Neutrophil (primary cell): ENCODE results near the gene NTRK1.

Source experiments
- H3K27ac ChIP-seq: fragments of 200-600 bp; sonication (generic); 2 replicates; pipeline ENCODE4 v1.5.1; 2016; ENCODE audit warnings: mild to moderate bottlenecking, moderate library complexity
- H3K27me3 ChIP-seq: fragments of 200-600 bp; sonication (generic); 2 replicates; pipeline ENCODE4 v1.6.0; 2016; ENCODE audit warnings: mild to moderate bottlenecking
- H3K36me3 ChIP-seq: fragments of 200-600 bp; sonication (generic); 2 replicates; pipeline ENCODE4 v1.5.1; 2017
- H3K4me1 ChIP-seq, 2 experiments: fragments of 200-600 bp in 1 of 2; sonication (generic) in 1 of 2; 1 replicate in 1 of 2; 2 replicates in 1 of 2; pipeline versions ENCODE4 v1.5.1 to v1.6.1; 2013 to 2016; ENCODE audit warnings: low read depth in 1 of 2, low read length in 1 of 2, mild to moderate bottlenecking in 1 of 2, moderate library complexity in 1 of 2; ENCODE audit not compliant: control insufficient read depth in 1 of 2, insufficient read depth in 1 of 2
- H3K4me3 ChIP-seq, 2 experiments: fragments of 200-600 bp in 1 of 2; sonication (generic) in 1 of 2; 1 replicate in 1 of 2; 2 replicates in 1 of 2; pipeline ENCODE4 v1.5.1; 2013 to 2016; ENCODE audit warnings: low read depth in 1 of 2, low read length in 1 of 2, mild to moderate bottlenecking in 1 of 2, moderate library complexity in 1 of 2
- H3K9me3 ChIP-seq: fragments of 200-600 bp; sonication (generic); 2 replicates; pipeline ENCODE4 v1.5.1; 2016
- CTCF ChIP-seq: fragments of 200-600 bp; sonication (generic); IDR thresholded peaks from 2 replicates; pipeline ENCODE4 v1.5.1; 2016; ENCODE audit warnings: antibody characterized with exemption

Gene NTRK1

GRCh38 chr1:156858959-156859522 lies 1.6 kb upstream of the NTRK1 start, which contains the start of gene INSRR:
INSRR (minus strand) TSS chr1:156859117; CDS start chr1:156858621, 496 bp downstream.
- TF ChIP-seq CTCF = no peak
- H3K4me1 ChIP-seq = no peaks in the 10 kb centered on the region
- H3K27ac ChIP-seq = no peak within 1 kb of the TSS
- no peaks in the 10 kb centered on the region for H3K9me3 ChIP-seq
- peaks cover 100% of the 10 kb centered on the region for H3K27me3 ChIP-seq
- H3K4me3 ChIP-seq = no peak within 1 kb of the TSS
- H3K36me3 ChIP-seq = no peaks in the 10 kb centered on the region

GRCh38 chr1:156859523-156860112 lies 1.0 kb upstream of the NTRK1 start:
- Histone ChIP-seq H3K4me3 (no peak overlapping the region), H3K27ac (no peak overlapping the region), H3K36me3 (no peaks in the 10 kb centered on the region), H3K4me1 (no peaks in the 10 kb centered on the region), H3K27me3 (peaks cover 99% of the 10 kb centered on the region), H3K9me3 (no peaks in the 10 kb centered on the region)
- TF ChIP-seq CTCF = no peak

GRCh38 chr1:156860113-156860627 lies 495 bp upstream of the NTRK1 start:
- Histone ChIP-seq H3K4me1 (no peaks in the 10 kb centered on the region), H3K27ac (no peak overlapping the region), H3K4me3 (no peak overlapping the region), H3K36me3 (no peaks in the 10 kb centered on the region), H3K9me3 (no peaks in the 10 kb centered on the region), H3K27me3 (peaks cover 99% of the 10 kb centered on the region)
- TF ChIP-seq CTCF = no peak

GRCh38 chr1:156862584-156862983 lies 1.9 kb downstream of the NTRK1 start:
- Histone ChIP-seq H3K27ac (no peak overlapping the region), H3K27me3 (peaks cover 94% of the 10 kb centered on the region), H3K36me3 (no peaks in the 10 kb centered on the region), H3K4me1 (no peaks in the 10 kb centered on the region), H3K4me3 (no peak overlapping the region), H3K9me3 (no peaks in the 10 kb centered on the region)
- no peak for TF ChIP-seq CTCF

GRCh38 chr1:156862997-156863599 lies 2.4 kb downstream of the NTRK1 start:
- Histone ChIP-seq H3K4me1 (no peaks in the 10 kb centered on the region), H3K9me3 (no peaks in the 10 kb centered on the region), H3K36me3 (no peaks in the 10 kb centered on the region), H3K27me3 (peaks cover 91% of the 10 kb centered on the region), H3K27ac (no peak overlapping the region), H3K4me3 (no peak overlapping the region)
- no peak for TF ChIP-seq CTCF
